Measurements from ENCODE around the gene RPRD1A. TPM values are rescaled to one million over a fixed set of nuclear protein-coding genes. Genes with fewer than 3 reads are reported as not detected.
"Not testable (repeated sequence)": the region's sequence is repeated elsewhere in the genome, so short reads cannot be mapped to it uniquely, and the experiment has no call there.

The RPRD1A gene
- total and polyA plus RNA-seq, 4 donors = 29.8 to 49.5 (median 37.6) TPM

DNA sequence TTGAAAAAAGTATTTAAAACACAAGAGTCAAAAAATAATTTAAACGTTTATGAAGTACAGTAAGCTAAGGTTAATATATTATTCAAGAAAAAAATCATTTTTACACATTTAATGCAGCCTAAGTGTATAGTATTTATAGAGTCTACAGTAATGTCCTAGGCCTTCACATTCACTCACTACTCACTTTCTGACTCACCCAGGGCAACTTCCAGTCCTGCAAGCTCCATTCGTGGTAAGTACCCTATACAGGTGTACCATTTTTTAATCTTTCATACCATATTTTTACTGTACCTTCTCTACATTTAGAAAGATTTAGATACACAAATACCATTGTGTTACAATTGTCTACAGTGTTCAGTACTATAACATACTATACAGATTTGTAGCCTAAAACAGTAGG, 20.9 kb upstream of the RPRD1A start:
- DNase-seq = no peak
- ATAC-seq (ENCODE audit: low FRiP score) = no peak
- Histone ChIP-seq H3K27me3 (ENCODE audit: control insufficient read depth in 1 of 2, insufficient read depth in 2 of 2, low read length in 1 of 2) (no peaks in the 10 kb centered on the region), H3K9me3 (ENCODE audit: control insufficient read depth, low read length) (no peaks in the 10 kb centered on the region), H3K4me1 (ENCODE audit: control insufficient read depth in 1 of 2, insufficient read depth in 2 of 2, low read length in 2 of 2) (no peaks in the 10 kb centered on the region), H3K4me3 (ENCODE audit: low read length in 2 of 2) (no peak overlapping the region), H3K27ac (ENCODE audit: low read depth in 1 of 2, low read length in 2 of 2) (no peak overlapping the region), H3K36me3 (ENCODE audit: control insufficient read depth in 1 of 2, insufficient read depth in 2 of 2, low read length in 1 of 2) (no peaks in the 10 kb centered on the region)
- intact Hi-C loops (cut with DNase I) = no loop called here
- WGBS, 2 donors = 67 to 78% methylated on average over 2 of the region's 2 CpGs

DNA sequence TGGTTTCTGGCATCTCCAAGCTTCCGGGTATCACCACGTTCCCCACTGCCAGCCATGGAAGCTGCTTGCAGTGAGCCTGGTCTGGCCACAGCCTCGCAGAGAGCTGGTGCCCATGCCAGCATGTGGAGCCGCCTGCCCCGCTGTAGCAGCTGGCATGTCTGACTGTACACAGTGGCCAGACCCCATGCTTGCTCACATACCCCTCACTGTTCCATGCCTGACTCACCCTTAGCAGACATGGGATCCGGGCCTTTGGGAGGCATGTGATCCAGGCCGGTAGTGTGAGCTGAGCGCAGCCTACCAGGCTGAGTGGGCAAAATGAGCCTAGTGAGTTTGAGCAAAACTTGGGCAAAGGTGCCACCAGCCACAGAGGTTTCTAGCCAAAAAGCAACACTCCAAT, 18.8 kb upstream of the RPRD1A start:
- no peaks in the 10 kb centered on the region for H3K27me3 ChIP-seq (ENCODE audit: control insufficient read depth in 1 of 2, insufficient read depth in 2 of 2, low read length in 1 of 2)
- DNase-seq = no peak
- intact Hi-C loops (cut with DNase I) = no loop called here
- WGBS, 2 donors = 75 to 81% methylated on average over 8 of the region's 8 CpGs
- H3K27ac ChIP-seq (ENCODE audit: low read depth in 1 of 2, low read length in 2 of 2) = no peak overlapping the region
- no peaks in the 10 kb centered on the region for H3K4me1 ChIP-seq (ENCODE audit: control insufficient read depth in 1 of 2, insufficient read depth in 2 of 2, low read length in 2 of 2)
- no peak for ATAC-seq (ENCODE audit: low FRiP score)
- H3K9me3 ChIP-seq (ENCODE audit: control insufficient read depth, low read length) = no peaks in the 10 kb centered on the region
- no peaks in the 10 kb centered on the region for H3K36me3 ChIP-seq (ENCODE audit: control insufficient read depth in 1 of 2, insufficient read depth in 2 of 2, low read length in 1 of 2)
- no peak overlapping the region for H3K4me3 ChIP-seq (ENCODE audit: low read length in 2 of 2)

DNA sequence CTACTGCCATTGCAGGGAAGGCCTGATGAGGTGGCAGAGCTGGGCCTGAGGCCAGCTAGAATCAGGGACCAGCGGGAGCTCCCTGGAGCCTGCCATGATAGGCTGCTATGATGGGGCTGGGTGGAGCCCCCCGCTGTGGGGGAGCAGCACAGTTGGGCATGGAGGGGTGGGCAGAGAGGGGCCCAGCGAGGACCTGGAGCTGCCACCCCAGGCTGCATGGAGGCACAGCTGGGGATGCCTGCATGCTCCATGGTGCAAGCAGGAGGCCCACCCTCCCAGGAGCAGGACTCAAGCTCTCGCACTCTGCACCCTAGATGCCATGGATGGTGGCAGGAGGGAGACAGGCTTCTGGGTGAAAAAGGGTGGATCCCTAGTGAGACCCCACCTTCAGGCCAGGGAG, 17.8 kb upstream of the RPRD1A start:
- Histone ChIP-seq H3K27me3 (ENCODE audit: control insufficient read depth in 1 of 2, insufficient read depth in 2 of 2, low read length in 1 of 2) (no peaks in the 10 kb centered on the region), H3K27ac (ENCODE audit: low read depth in 1 of 2, low read length in 2 of 2) (no peak overlapping the region), H3K9me3 (ENCODE audit: control insufficient read depth, low read length) (no peaks in the 10 kb centered on the region), H3K4me3 (ENCODE audit: low read length in 2 of 2) (no peak overlapping the region), H3K4me1 (ENCODE audit: control insufficient read depth in 1 of 2, insufficient read depth in 2 of 2, low read length in 2 of 2) (no peaks in the 10 kb centered on the region), H3K36me3 (ENCODE audit: control insufficient read depth in 1 of 2, insufficient read depth in 2 of 2, low read length in 1 of 2) (no peaks in the 10 kb centered on the region)
- WGBS, 2 donors = 82 to 87% methylated on average over 4 of the region's 4 CpGs
- DNase-seq = no peak
- no peak for ATAC-seq (ENCODE audit: low FRiP score)
- intact Hi-C loops (cut with DNase I) = no loop called here

DNA sequence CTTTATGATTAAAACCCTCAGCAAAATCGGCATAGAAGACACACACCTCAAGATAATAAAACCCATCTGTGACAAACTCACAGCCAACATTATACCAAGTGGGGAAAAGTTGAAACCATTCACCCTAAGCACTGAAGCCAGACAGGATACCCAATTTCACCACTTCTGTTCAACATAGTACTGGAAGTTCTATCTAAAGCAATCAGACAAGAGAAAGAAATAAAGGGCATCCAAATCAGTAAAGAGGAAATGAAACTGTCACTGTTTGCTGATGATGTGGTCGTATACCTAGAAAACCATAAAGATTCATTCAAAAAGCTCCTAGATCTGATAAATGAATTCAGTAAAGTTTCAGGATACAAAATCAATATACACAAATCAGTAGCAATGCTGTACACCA, 16.4 kb upstream of the RPRD1A start:
- intact Hi-C loops (cut with DNase I) = no loop called here
- DNase-seq = no peak
- Histone ChIP-seq H3K9me3 (ENCODE audit: control insufficient read depth, low read length) (peaks cover 2% of the 10 kb centered on the region), H3K27ac (ENCODE audit: low read depth in 1 of 2, low read length in 2 of 2) (no peak overlapping the region), H3K4me3 (ENCODE audit: low read length in 2 of 2) (no peak overlapping the region), H3K27me3 (ENCODE audit: control insufficient read depth in 1 of 2, insufficient read depth in 2 of 2, low read length in 1 of 2) (no peaks in the 10 kb centered on the region), H3K36me3 (ENCODE audit: control insufficient read depth in 1 of 2, insufficient read depth in 2 of 2, low read length in 1 of 2) (no peaks in the 10 kb centered on the region), H3K4me1 (ENCODE audit: control insufficient read depth in 1 of 2, insufficient read depth in 2 of 2, low read length in 2 of 2) (no peaks in the 10 kb centered on the region)
- ATAC-seq (ENCODE audit: low FRiP score) = no peak
- 76 to 86% methylated on average over 2 of the region's 2 CpGs for WGBS, 2 donors

DNA sequence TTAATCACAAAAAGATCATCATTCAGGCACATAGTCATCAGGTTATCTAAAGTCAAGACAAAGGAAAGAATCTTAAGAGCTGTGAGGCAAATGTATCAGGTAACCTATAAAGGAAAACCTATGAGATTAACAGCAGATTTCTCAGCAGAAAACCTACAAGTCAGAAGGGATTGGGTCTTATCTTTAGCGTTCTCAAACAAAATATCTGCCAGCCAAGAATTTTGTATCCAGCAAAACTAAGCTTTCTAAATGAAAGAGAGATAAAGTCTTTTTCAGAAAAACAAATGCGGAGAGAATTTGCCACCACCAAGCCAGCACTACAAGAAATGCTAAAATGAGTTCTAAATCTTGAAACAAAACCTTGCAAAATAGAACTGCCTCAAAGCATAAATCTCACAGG, 13.8 kb upstream of the RPRD1A start:
- H3K36me3 ChIP-seq (ENCODE audit: control insufficient read depth in 1 of 2, insufficient read depth in 2 of 2, low read length in 1 of 2); H3K4me3 ChIP-seq (ENCODE audit: low read length in 2 of 2); H3K27ac ChIP-seq (ENCODE audit: low read depth in 1 of 2, low read length in 2 of 2); DNase-seq; intact Hi-C loops (cut with DNase I); ATAC-seq (ENCODE audit: low FRiP score); H3K9me3 ChIP-seq (ENCODE audit: control insufficient read depth, low read length); H3K4me1 ChIP-seq (ENCODE audit: control insufficient read depth in 1 of 2, insufficient read depth in 2 of 2, low read length in 2 of 2); H3K27me3 ChIP-seq (ENCODE audit: control insufficient read depth in 1 of 2, insufficient read depth in 2 of 2, low read length in 1 of 2): not testable (repeated sequence)
- WGBS, 2 donors = 82 to 87% methylated on average over 2 of the region's 2 CpGs

DNA sequence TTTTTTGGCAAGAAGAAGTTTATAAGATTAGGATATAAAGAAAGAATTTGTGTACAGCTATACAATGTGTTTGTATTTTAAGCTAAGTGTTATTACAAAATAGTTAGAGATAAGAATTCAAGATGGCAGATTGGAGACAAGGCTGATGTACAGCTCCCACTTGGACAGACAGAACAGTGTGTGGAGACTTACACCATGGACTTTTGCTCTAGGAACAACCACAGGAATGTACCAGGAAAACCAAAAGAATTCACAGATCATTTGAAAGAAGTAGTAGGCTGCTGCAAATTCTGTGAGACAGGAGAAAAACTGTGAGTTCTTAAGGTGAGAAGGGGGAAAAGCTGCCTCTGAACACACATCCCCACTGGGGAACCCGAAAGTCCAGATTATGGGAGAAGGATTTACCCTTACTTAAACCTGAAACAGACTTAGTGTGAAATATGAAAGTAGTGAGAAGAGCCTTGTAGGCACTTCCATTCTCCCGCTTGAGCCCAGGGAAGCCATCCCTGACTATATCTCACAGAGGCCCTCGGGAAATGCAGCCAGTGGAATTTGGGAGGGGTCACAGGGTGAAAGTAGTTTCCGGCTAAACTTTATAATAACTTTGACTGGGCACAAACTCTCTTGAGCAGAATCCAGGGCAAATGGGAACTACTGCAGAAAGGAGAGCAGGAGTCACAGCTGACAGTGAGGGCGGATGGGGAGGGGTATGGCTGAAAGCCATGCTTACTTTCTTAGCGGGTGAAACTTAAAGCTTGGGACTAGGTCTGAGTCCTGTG, 11.6 kb upstream of the RPRD1A start:
- WGBS, 2 donors = 50 to 69% methylated on average over 6 of the region's 6 CpGs
- H3K9me3 ChIP-seq (ENCODE audit: control insufficient read depth, low read length) = peaks cover 2% of the 10 kb centered on the region
- H3K4me1 ChIP-seq (ENCODE audit: control insufficient read depth in 1 of 2, insufficient read depth in 2 of 2, low read length in 2 of 2) = no peaks in the 10 kb centered on the region
- no peak overlapping the region for H3K27ac ChIP-seq (ENCODE audit: low read depth in 1 of 2, low read length in 2 of 2)
- no peaks in the 10 kb centered on the region for H3K36me3 ChIP-seq (ENCODE audit: control insufficient read depth in 1 of 2, insufficient read depth in 2 of 2, low read length in 1 of 2)
- DNase-seq (no peak), ATAC-seq (ENCODE audit: low FRiP score) (no peak)
- intact Hi-C loops (cut with DNase I) = no loop called here
- no peak overlapping the region for H3K4me3 ChIP-seq (ENCODE audit: low read length in 2 of 2)
- H3K27me3 ChIP-seq (ENCODE audit: control insufficient read depth in 1 of 2, insufficient read depth in 2 of 2, low read length in 1 of 2) = no peaks in the 10 kb centered on the region

DNA sequence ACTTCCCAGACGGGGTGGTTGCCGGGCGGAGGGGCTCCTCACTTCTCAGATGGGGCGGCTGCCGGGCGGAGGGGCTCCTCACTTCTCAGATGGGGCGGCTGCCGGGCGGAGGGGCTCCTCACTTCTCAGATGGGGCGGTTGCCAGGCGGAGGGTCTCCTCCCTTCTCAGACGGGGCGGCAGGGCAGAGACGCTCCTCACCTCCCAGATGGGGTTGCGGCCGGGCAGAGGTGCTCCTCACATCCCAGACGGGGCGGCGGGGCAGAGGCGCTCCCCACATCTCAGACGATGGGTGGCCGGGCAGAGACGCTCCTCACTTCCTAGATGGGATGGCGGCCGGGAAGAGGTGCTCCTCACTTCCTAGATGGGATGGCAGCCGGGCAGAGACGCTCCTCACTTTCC, 10.4 kb upstream of the RPRD1A start:
- DNase-seq; H3K27me3 ChIP-seq (ENCODE audit: control insufficient read depth in 1 of 2, insufficient read depth in 2 of 2, low read length in 1 of 2); H3K4me1 ChIP-seq (ENCODE audit: control insufficient read depth in 1 of 2, insufficient read depth in 2 of 2, low read length in 2 of 2); H3K9me3 ChIP-seq (ENCODE audit: control insufficient read depth, low read length); H3K36me3 ChIP-seq (ENCODE audit: control insufficient read depth in 1 of 2, insufficient read depth in 2 of 2, low read length in 1 of 2); H3K4me3 ChIP-seq (ENCODE audit: low read length in 2 of 2); intact Hi-C loops (cut with DNase I); ATAC-seq (ENCODE audit: low FRiP score); H3K27ac ChIP-seq (ENCODE audit: low read depth in 1 of 2, low read length in 2 of 2): not testable (repeated sequence)
- 96 to 100% methylated on average over 2 to 25 of the region's 27 CpGs for WGBS, 2 donors

DNA sequence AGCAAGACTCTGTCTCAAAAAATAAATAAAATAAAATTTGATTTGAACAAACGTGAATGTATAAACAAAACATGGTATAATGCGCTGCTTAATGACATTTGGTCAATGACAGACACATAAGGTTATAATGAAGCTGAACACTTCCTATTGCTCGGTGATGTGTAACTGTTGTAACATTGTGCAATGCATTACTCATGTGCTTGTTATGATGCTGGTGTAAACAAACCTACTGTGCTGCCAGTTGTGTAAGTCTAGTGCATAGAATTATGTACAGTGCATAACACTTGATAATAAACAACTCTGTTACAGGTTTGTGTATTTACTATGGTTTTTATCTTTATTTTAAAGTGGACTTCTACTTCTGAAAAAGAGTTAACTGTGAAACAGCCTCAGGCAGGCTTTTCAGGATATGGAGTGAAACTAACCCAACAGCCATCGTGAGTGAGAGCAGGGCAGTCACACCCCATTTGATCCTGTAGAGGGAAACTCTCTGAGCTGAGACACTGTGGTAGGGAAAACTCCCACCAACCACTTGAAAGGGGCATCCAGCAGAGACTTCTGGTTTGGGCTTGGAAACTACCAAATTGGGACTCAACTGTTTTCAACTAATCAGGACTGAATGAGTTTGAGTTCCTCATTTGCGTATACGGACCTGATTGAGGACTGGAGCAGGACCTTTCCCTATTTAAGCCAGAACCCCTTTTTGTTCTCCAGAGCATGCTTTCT, 8.7 kb upstream of the RPRD1A start:
- intact Hi-C loops (cut with DNase I) = no loop called here
- ATAC-seq (ENCODE audit: low FRiP score) (no peak), DNase-seq (no peak)
- no peaks in the 10 kb centered on the region for H3K36me3 ChIP-seq (ENCODE audit: control insufficient read depth in 1 of 2, insufficient read depth in 2 of 2, low read length in 1 of 2)
- no peak overlapping the region for H3K4me3 ChIP-seq (ENCODE audit: low read length in 2 of 2)
- peaks cover 0 to 2% of the 10 kb centered on the region in 2 donors for H3K27me3 ChIP-seq (ENCODE audit: control insufficient read depth in 1 of 2, insufficient read depth in 2 of 2, low read length in 1 of 2)
- no peaks in the 10 kb centered on the region for H3K4me1 ChIP-seq (ENCODE audit: control insufficient read depth in 1 of 2, insufficient read depth in 2 of 2, low read length in 2 of 2)
- H3K9me3 ChIP-seq (ENCODE audit: control insufficient read depth, low read length) = peaks cover 2% of the 10 kb centered on the region
- no peak overlapping the region for H3K27ac ChIP-seq (ENCODE audit: low read depth in 1 of 2, low read length in 2 of 2)
- 69 to 70% methylated on average over 6 of the region's 6 CpGs for WGBS, 2 donors

DNA sequence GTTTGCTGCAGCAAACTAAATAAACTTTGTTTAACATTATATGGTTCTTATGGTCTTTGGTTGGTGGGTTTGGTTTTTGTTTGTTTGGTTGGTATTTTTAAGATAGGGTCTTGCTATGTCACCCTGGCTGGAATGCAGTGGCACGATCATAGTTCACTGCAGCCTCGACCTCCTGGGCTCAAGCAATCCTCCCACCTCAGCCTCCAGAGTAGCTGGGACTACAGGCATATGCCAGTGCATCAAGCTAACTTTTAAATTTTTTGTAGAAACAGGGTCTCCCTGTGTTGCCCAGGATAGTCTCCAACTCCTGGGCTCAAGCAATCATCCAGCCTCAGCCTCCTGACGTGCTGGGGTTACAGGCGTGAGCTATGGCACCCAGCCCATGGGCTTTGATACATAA, 7.1 kb upstream of the RPRD1A start:
- ATAC-seq (ENCODE audit: low FRiP score) (no peak), DNase-seq (no peak)
- no peaks in the 10 kb centered on the region for H3K36me3 ChIP-seq (ENCODE audit: control insufficient read depth in 1 of 2, insufficient read depth in 2 of 2, low read length in 1 of 2)
- H3K9me3 ChIP-seq (ENCODE audit: control insufficient read depth, low read length) = no peaks in the 10 kb centered on the region
- no peaks in the 10 kb centered on the region for H3K4me1 ChIP-seq (ENCODE audit: control insufficient read depth in 1 of 2, insufficient read depth in 2 of 2, low read length in 2 of 2)
- 67 to 72% methylated on average over 4 of the region's 4 CpGs for WGBS, 2 donors
- intact Hi-C loops (cut with DNase I) = no loop called here
- no peak overlapping the region for H3K4me3 ChIP-seq (ENCODE audit: low read length in 2 of 2)
- no peak overlapping the region for H3K27ac ChIP-seq (ENCODE audit: low read depth in 1 of 2, low read length in 2 of 2)
- peaks cover 0 to 2% of the 10 kb centered on the region in 2 donors for H3K27me3 ChIP-seq (ENCODE audit: control insufficient read depth in 1 of 2, insufficient read depth in 2 of 2, low read length in 1 of 2)

All from aorta (tissue), 5 donors.